Measurements from ENCODE around the gene FAHD2A. TPM values are rescaled to one million over a fixed set of nuclear protein-coding genes. Genes with fewer than 3 reads are reported as not detected.

The FAHD2A gene
- total and polyA plus RNA-seq, 7 donors: 8.9 to 30.5 (median 19.4) TPM

DNA sequence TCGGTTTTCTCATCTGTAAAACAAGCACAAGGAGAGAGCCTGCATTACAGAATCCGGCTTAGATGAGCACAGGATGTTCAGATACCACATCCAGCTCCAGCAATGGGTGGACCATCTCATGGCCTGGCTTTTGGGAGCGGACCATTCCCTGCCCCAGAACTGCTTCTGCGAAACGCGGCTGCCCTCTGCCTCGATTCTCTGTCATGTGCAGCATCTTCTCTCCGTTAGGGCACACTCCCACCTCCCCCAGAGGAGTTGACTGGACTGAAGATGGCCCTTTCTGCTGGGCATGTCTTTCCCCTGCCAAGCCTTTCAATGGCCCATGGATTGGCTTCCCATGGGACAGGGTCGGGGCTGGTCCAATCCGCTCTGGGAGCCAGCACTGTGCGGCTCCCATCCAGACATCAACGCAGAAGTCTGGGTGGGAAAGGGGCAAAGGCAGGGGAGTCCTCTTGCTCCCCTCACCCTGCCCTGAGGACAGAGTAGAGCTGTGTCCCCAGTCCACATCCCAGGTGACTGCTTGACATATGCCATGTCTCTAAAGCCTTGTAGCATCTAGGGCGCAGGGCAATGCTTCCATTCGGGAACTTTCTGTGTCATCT, 14.3 kb upstream of the FAHD2A start:
- H3K27me3 ChIP-seq: peaks cover 0 to 7% (median 0%) of the 10 kb centered on the region in 3 donors
- 90 to 93% methylated on average over 14 of the region's 14 CpGs for WGBS, 2 donors

GRCh38 chr2:95388856-95389244, 13.7 kb upstream of the FAHD2A start:
- no peak for DNase-seq
- Histone ChIP-seq H3K9me3 (no peaks in the 10 kb centered on the region), H3K27ac (no peak overlapping the region), H3K4me3 (no peak overlapping the region), H3K36me3 (no peaks in the 10 kb centered on the region), H3K27me3 (peaks cover 0 to 7% (median 0%) of the 10 kb centered on the region in 3 donors), H3K4me1 (peaks cover 0 to 8% (median 6%) of the 10 kb centered on the region in 4 donors)
- WGBS, 2 donors: 50 to 76% methylated on average over 15 of the region's 15 CpGs
- intact Hi-C loops (cut with DNase I): loop anchor here (5.0 kb wide), 1 partner anchor 42 kb away; no protein-coding TSS in a partner anchor
- TF ChIP-seq POLR2AphosphoS5 (IDR thresholded peaks at IDR 0.05) (no peak), POLR2A (IDR thresholded peaks at IDR 0.05) (no peak), CTCF (IDR thresholded peaks at IDR 0.05) (no peak), EP300 (IDR thresholded peaks at IDR 0.05) (no peak)

More for the DNA sequence above, 14.3 kb upstream of the FAHD2A start:
- H3K4me1 ChIP-seq: peaks cover 0 to 8% (median 6%) of the 10 kb centered on the region in 4 donors
- TF ChIP-seq CTCF (IDR thresholded peaks at IDR 0.05) (no peak), POLR2A (IDR thresholded peaks at IDR 0.05) (no peak), EP300 (IDR thresholded peaks at IDR 0.05) (no peak), POLR2AphosphoS5 (IDR thresholded peaks at IDR 0.05) (no peak)
- no peak overlapping the region for H3K4me3 ChIP-seq
- intact Hi-C loops (cut with DNase I): loop anchor here (5.0 kb wide), 1 partner anchor 41 kb away; no protein-coding TSS in a partner anchor
- H3K27ac ChIP-seq: no peak overlapping the region
- H3K9me3 ChIP-seq: no peaks in the 10 kb centered on the region
- DNase-seq: peak; percentile 41
- no peaks in the 10 kb centered on the region for H3K36me3 ChIP-seq

DNA sequence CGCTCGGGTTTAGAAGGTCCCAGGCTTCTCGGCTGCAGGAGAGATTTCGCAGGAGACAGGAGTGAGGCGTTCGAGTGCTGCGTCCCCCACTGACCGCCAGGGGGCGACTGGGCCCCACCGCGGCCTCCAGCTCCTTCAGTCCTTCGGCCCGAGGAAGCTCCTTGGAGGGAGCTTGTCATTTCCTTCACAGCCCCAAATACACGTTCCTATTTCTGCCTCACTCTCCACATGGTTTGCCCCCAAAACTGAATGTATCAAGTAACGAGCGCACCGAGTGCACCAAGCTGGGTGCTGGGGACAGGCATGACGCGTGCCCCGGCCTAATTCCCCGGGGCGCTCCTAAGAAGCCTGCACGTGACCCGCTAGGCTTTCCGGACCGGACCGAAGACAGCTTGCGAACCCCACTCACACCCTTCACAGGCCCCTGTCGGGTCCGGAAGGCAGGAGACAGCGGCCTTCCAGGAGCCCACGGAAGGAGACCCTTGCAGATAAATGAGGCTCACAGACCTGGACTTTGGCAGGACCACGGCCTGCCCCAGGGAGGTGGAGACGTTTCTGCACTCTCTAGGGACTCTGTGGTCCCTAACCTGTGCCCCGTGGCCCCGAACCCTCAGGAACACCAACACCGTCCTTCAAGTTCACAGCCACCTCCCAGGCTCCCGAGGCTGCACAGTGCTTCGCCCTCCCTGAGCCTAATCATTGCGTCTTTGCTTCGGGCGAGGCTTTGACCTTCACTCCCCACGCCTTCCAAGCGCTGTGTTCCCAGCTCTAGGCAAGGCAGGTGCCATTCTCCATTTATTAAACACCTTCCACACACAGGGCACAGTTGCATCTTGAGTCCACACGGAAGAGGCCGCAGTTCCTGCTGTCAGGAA, 13.0 kb upstream of the FAHD2A start:
- Histone ChIP-seq H3K36me3 (no peaks in the 10 kb centered on the region), H3K4me1 (peaks cover 0 to 8% (median 6%) of the 10 kb centered on the region in 4 donors), H3K27me3 (peaks cover 0 to 7% (median 0%) of the 10 kb centered on the region in 3 donors), H3K9me3 (no peaks in the 10 kb centered on the region), H3K4me3 (no peak overlapping the region), H3K27ac (no peak overlapping the region)
- TF ChIP-seq CTCF (IDR thresholded peaks at IDR 0.05): peak; percentile 48 to 94 (median 64)
- TF ChIP-seq POLR2A (IDR thresholded peaks at IDR 0.05): no peak
- TF ChIP-seq EP300 (IDR thresholded peaks at IDR 0.05): no peak
- WGBS, 2 donors: 55 to 59% methylated on average over 46 of the region's 46 CpGs
- intact Hi-C loops (cut with DNase I): loop anchor here (5.0 kb wide), 1 partner anchor 42 kb away; no protein-coding TSS in a partner anchor
- peak; percentile 81 for DNase-seq

GRCh38 chr2:95390272-95390880, 12.1 kb upstream of the FAHD2A start:
- 70 to 89% methylated on average over 4 of the region's 4 CpGs for WGBS, 2 donors
- Histone ChIP-seq H3K9me3 (no peaks in the 10 kb centered on the region), H3K4me3 (no peak overlapping the region), H3K4me1 (peaks cover 0 to 8% (median 6%) of the 10 kb centered on the region in 4 donors), H3K36me3 (no peaks in the 10 kb centered on the region), H3K27ac (no peak overlapping the region), H3K27me3 (peaks cover 0 to 7% (median 0%) of the 10 kb centered on the region in 3 donors)
- intact Hi-C loops (cut with DNase I): no loop called here
- DNase-seq: peak; percentile 47
- TF ChIP-seq EP300 (IDR thresholded peaks at IDR 0.05): no peak
- no peak for TF ChIP-seq CTCF (IDR thresholded peaks at IDR 0.05)
- TF ChIP-seq POLR2A (IDR thresholded peaks at IDR 0.05): no peak
- TF ChIP-seq POLR2AphosphoS5 (IDR thresholded peaks at IDR 0.05): no peak
